B cell (primary cell): ENCODE results near the gene IKZF3. TPM values are rescaled to one million over a fixed set of nuclear protein-coding genes. Genes with fewer than 3 reads are reported as not detected.

Experiments used
- ATAC-seq: fragments of 200-7000 bp; cut with Tn5 transposase; one replicate; pipeline ENCODE4 v1.10.0; 2021; ENCODE audit warnings: low read depth, mild to moderate bottlenecking, moderate number of reproducible peaks, moderate library complexity
- CTCF ChIA-PET: fragments of 350-600 bp; sonication (Branson Sonifier 250); formaldehyde crosslinking; loops from one replicate; lab custom pipeline; 2021; ENCODE audit warnings: antibody characterized with exemption, inconsistent platforms; lab: Charles Lee
- POLR2A ChIA-PET: fragments of 350-600 bp; sonication (Branson Sonifier 250); formaldehyde crosslinking; loops from one replicate; lab custom pipeline; 2021; ENCODE audit warnings: antibody characterized with exemption; lab: Charles Lee
- DNase-seq: peaks from one replicate; pipeline ENCODE4 v3.0.0; 2013
- H2AFZ ChIP-seq: 2 replicates; pipeline ENCODE4 v1.6.1; 2012; ENCODE audit warnings: mild to moderate bottlenecking, low read depth, low read length; ENCODE audit not compliant: insufficient read depth, poor library complexity, severe bottlenecking
- H3K27ac ChIP-seq, 2 donors: 1 replicate in 1 of 2; 2 replicates in 1 of 2; pipeline ENCODE4 v1.5.1; 2012 to 2013; ENCODE audit warnings: low read length in 2 of 2, mild to moderate bottlenecking in 2 of 2, moderate library complexity in 1 of 2
- H3K27me3 ChIP-seq, 4 experiments: fragments of 200-600 bp in 1 of 4; sonication (generic) in 1 of 4; replicated peaks in 1 of 4; 1 replicate in 2 of 4; 2 replicates in 2 of 4; pipeline versions ENCODE4 v1.6.1 to v1.7.0; 2013 to 2016; ENCODE audit warnings: low read length in 3 of 4, mild to moderate bottlenecking in 2 of 4, mixed read lengths in 1 of 4, moderate library complexity in 1 of 4; ENCODE audit not compliant: insufficient read depth in 4 of 4, control insufficient read depth in 3 of 4; ENCODE audit errors: control extremely low read depth in 1 of 4
- H3K36me3 ChIP-seq, 2 experiments: replicated peaks in 1 of 2; 1 replicate in 1 of 2; 2 replicates in 1 of 2; pipeline versions ENCODE4 v1.6.1 to v1.7.1; 2013; ENCODE audit warnings: low read length in 1 of 2; ENCODE audit not compliant: insufficient read depth in 2 of 2, control insufficient read depth in 1 of 2; ENCODE audit errors: control extremely low read depth in 1 of 2, extremely low read depth in 1 of 2
- H3K4me1 ChIP-seq, 2 donors: fragments of 200-600 bp in 1 of 2; sonication (generic) in 1 of 2; 1 replicate in 1 of 2; 2 replicates in 1 of 2; pipeline versions ENCODE4 v1.5.1 to v1.6.1; 2013 to 2017; ENCODE audit warnings: low read length in 2 of 2; ENCODE audit not compliant: control insufficient read depth in 2 of 2, insufficient read depth in 2 of 2
- H3K4me2 ChIP-seq: replicated peaks from 2 replicates; pipeline ENCODE3; 2012; ENCODE audit warnings: mild to moderate bottlenecking, low read depth, low read length; ENCODE audit not compliant: poor library complexity, severe bottlenecking
- H3K4me3 ChIP-seq, 5 experiments: fragments of 200-600 bp in 1 of 5; sonication (generic) in 1 of 5; 1 replicate in 3 of 5; 2 replicates in 2 of 5; pipeline versions ENCODE4 v1.5.1 to v1.7.0; 2011 to 2016; ENCODE audit warnings: low read length in 4 of 5, mild to moderate bottlenecking in 4 of 5, low read depth in 2 of 5, control low read depth in 1 of 5, moderate library complexity in 1 of 5; ENCODE audit not compliant: insufficient read depth in 1 of 5; ENCODE audit errors: control extremely low read depth in 1 of 5, extremely low read depth in 1 of 5
- H3K79me2 ChIP-seq: fragments of 200-600 bp; sonication (generic); one replicate; pipeline ENCODE4 v1.6.0; 2016; ENCODE audit warnings: low read length; ENCODE audit not compliant: control insufficient read depth, insufficient read depth
- H3K9ac ChIP-seq: fragments of 200-600 bp; sonication (generic); 2 replicates; pipeline ENCODE4 v1.6.1; 2017; ENCODE audit warnings: mild to moderate bottlenecking, low read length, moderate library complexity
- H3K9me3 ChIP-seq, 3 donors: one replicate each; pipeline versions ENCODE4 v1.6.1 to v1.7.1; 2013; ENCODE audit warnings: low read length in 2 of 3; ENCODE audit not compliant: control insufficient read depth in 2 of 3, insufficient read depth in 1 of 3; ENCODE audit errors: control extremely low read depth in 1 of 3
- H4K20me1 ChIP-seq: 2 replicates; pipeline ENCODE4 v1.6.0; 2012; ENCODE audit warnings: mild to moderate bottlenecking, low read length; ENCODE audit not compliant: insufficient read depth, control insufficient read depth, poor library complexity, severe bottlenecking
- H3K27ac Mint-ChIP-seq: one replicate; pipeline ENCODE4 v1.8.0; 2021; ENCODE audit warnings: mixed read lengths
- H3K27me3 Mint-ChIP-seq: one replicate; pipeline ENCODE4 v1.8.0; 2021; ENCODE audit warnings: mixed read lengths
- H3K4me1 Mint-ChIP-seq: one replicate; pipeline ENCODE4 v1.8.0; 2021; ENCODE audit warnings: mixed read lengths
- H3K4me3 Mint-ChIP-seq: one replicate; pipeline ENCODE4 v1.8.0; 2021; ENCODE audit warnings: mixed read lengths
- H3K9me3 Mint-ChIP-seq: one replicate; pipeline ENCODE4 v1.8.0; 2022; ENCODE audit warnings: mixed read lengths; ENCODE audit not compliant: insufficient read depth
- CTCF ChIP-seq: fragments of 200-600 bp; IDR thresholded peaks from one replicate; pipeline ENCODE4 v1.8.0; 2022; ENCODE audit warnings: antibody characterized with exemption, mild to moderate bottlenecking
- EZH2 ChIP-seq: IDR thresholded peaks from 2 replicates; pipeline ENCODE4 v1.6.1; 2012; ENCODE audit warnings: borderline replicate concordance, low read depth, mild to moderate bottlenecking, moderate library complexity, low read length; ENCODE audit not compliant: insufficient read depth, poor library complexity, severe bottlenecking
- WGBS: methylation state at CpG from one replicate; pipeline ENCODE4 v1.1.5; 2013; ENCODE audit warnings: missing lambda C conversion rate; ENCODE audit not compliant: insufficient coverage; 5-methylcytosine and 5-hydroxymethylcytosine counted together
- intact Hi-C: fragments of 100-400 bp; cut with micrococcal nuclease; formaldehyde crosslinking; loops from one replicate; pipeline ENCODE4 v1.10.0; 2022
- polyA plus RNA-seq: library from polyadenylated mRNA; depleted of rRNA; stranded (reverse); fragments of >200 nt; gene quantifications from 2 replicates; pipeline ENCODE4 v1.2.3, GENCODE V29; 2012
- total RNA-seq, 2 donors: library from RNA; stranded (reverse); fragments of 120-200 nt in 1 of 2; gene quantifications; 1 replicate in 1 of 2; 2 replicates in 1 of 2; pipeline versions ENCODE4 v1.2.3 to v1.2.4, GENCODE V29; 2013 to 2022

The IKZF3 gene
- total and polyA plus RNA-seq, 2 donors (not counting 1 experiment from before 2014, with no cell fraction given), result 63.0 to 178 TPM

- Mint-ChIP-seq H3K4me1 (peaks cover 64% of the 10 kb centered on the region), H3K9me3 (no peaks in the 10 kb centered on the region), H3K27ac (peak overlapping the region; percentile 91), H3K4me3 (peak overlapping the region; percentile 83), H3K27me3 (no peaks in the 10 kb centered on the region)
- no peak overlapping the region for H2AFZ ChIP-seq
- H3K27ac ChIP-seq, result peak overlapping the region; percentile 61 to 86
- H3K9me3 ChIP-seq, result no peaks in the 10 kb centered on the region
- ATAC-seq (no peak), DNase-seq (no peak)
- ChIA-PET CTCF (interaction anchor here (0.7 to 4.5 kb wide), 12 partner anchors 8 to 169 kb away, joined by 3 to 31 read pairs (median 4); partner anchors contain the start of gene MIEN1), POLR2A (interaction anchor here (1.0 to 3.7 kb wide), 7 partner anchors 8 to 78 kb away, joined by 3 to 48 read pairs (median 4); no protein-coding TSS in a partner anchor)
- TF ChIP-seq EZH2, result no peak
- no peak for TF ChIP-seq CTCF
- H3K36me3 ChIP-seq, result peaks cover 10 to 54% of the 10 kb centered on the region in 2 experiments
- peak overlapping the region; percentile 30 for H3K9ac ChIP-seq
- H3K79me2 ChIP-seq, result peaks cover 73% of the 10 kb centered on the region
- H3K4me1 ChIP-seq, result peaks cover 71 to 80% of the 10 kb centered on the region in 2 donors
- H4K20me1 ChIP-seq, result peaks cover 8% of the 10 kb centered on the region
- peak overlapping the region; percentile 63 for H3K4me2 ChIP-seq
- intact Hi-C loops, result loop anchor here (1.0 kb wide), 2 partner anchors 8 to 10 kb away; no protein-coding TSS in a partner anchor
- H3K27me3 ChIP-seq, result no peaks in the 10 kb centered on the region
- WGBS, result 0% methylated on average over 2 of the region's 10 CpGs
- peak overlapping the region in 4 of 5 experiments; percentile 0 to 30 (median 2) for H3K4me3 ChIP-seq
These were observed 71.4 kb downstream of the IKZF3 start for GRCh38 chr17:39792526-39793221.
